Measurements from ENCODE around the gene MRPL9.
A peak's percentile ranks its signal among the peaks of the same experiment; 100 is the strongest.

Gene MRPL9

DNA sequence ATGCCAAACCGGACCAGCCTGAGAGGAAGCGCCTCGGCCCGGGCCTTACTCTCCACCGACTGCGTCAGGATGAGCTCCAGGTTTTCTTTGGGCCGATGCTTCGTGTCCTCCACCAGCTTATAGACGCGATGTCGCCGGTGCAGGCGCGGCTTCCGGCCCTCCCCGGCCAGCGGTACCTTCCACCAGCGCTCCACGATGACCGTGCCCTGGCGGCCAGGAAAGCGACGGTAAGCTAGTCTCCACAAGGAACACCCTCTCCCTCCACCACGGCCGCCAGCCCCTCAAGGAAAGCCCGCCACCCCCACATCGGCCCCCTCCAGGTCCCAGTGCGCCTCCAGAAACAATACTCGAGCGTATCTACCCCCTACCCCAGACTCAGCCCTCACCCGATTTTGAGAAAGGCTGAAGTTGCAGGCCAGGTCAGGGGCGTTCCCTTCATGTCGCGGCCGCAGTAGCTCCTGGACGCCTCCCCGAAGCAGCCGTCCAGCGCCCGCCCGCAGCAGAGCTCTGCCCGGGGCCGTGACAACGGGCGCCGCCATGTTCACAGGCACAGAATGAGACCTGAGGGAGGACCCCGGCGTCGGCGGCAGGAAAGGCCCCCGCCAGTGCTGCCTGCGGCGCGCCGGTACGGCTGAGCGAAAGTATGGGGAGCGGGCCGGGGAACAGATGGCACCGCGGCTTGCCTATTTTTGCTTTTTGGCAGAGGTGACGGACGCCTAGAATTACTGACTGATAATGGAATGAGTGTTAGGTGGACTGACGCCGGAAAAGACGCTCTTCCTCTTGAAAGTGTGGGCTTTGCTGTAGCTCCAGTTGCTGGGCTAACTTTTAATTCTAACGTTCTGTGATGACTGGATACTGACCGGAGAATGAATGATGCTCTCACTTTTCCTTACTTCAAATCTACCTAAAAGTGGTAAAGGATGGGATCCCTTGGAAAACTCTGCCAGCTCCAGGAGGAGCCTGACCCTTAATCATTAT is at the start of gene MRPL9:
MRPL9 (minus strand) TSS at position 556 of the 981 bp plus-strand sequence; CDS start at position 539, 17 bp downstream.
- peak; percentile 74 for DNase-seq (ENCODE audit: low read depth)

DNA sequence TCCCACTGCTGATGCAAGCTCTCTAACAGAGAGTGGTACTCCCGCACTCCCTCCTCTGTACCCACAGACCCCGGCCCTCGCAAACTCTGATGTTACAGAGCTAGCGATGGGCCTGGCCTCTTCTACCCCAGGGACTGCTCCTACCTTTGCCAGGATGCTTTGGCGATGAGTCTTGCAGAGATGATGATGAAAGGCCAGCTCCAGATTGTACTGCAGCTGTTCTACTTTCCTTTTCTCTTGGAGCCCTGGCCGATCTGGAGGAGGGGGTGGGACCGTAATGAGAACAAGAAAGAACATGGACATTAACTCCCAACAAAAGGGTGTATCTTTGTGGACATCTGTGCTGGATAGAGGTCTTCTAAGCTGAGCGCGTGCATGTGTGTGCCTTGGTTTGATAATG is 47.9 kb upstream of the MRPL9 start:
- no peak for DNase-seq (ENCODE audit: low read depth)

DNA sequence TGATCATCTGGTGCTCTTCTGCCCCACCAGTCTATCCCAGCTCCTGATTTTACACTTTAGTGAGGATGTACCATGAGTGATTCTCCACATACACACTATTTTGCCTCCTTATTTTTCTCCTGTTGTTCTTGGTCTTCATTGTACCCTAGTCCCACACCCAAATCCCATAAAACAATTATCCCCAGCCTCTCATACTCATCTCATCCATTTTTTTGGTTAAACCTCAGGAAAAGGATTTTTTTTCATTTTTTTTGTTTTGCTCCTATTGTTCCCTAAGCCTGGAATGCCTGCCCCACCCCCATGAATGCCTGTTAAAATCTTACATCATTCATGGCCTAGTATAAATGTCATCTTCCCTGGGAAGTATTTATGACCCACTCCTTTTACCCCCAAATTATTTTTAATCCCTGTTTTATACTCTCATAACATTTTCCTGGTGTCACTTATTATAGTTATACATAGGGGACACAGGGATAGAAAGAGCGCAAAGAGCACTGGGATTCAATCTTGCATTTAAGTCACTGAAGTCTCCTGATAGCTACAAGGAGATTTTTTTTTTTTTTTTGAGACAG is 46.8 kb upstream of the MRPL9 start:
- DNase-seq (ENCODE audit: low read depth) = no peak

DNA sequence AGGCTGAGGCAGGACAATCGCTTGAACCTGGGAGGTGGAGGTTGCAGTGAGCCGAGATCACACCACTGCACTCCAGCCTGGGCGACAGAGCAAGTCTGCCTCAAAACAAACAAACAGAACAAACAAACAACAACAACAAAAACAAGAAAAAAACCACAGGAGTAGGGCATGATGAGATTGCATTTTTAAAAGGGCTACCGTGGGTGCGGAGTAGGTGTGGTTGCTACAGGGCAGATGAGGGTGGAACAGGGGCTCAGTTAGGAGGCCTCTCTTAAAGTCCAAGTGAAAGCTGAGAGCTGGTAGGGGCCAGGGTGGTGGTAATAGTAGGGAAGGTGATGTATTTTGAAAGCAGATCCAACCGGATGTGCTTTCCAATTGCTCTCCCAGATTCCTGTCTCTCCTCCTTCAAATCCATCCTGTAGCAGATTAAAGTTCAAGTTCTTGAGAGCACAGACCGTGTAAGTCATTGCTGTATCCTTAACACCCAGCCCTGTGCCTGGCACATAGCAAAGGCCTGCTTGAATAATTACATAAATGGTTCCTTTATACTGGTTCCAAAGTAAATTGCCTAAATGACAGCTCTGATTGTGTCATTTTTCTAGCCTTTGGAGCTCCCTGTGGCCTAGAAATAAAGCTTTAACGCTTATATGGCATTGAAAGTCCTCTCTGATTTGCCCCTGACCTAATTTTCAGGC is 46.1 kb upstream of the MRPL9 start:
- no peak for DNase-seq (ENCODE audit: low read depth)

DNA sequence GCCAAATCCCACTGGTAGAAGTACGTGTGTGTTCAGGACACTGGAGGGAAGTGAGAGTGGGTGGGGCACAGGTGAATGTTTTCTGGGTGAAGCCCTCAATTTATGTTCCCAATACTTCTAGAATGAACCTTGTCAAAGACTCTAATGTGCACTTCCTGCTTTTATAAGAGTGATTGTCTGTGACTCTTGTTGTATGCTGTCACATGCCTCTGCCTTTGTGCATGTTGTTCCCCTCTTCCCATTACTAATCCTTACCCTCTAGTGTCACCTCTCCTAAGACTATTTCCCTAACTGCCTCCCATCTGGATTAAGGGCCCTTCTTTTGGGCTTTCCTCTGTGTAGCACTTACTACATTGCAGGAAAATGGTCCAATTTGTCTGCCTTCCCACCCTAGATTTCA is 44.5 kb upstream of the MRPL9 start:
- DNase-seq (ENCODE audit: low read depth) = no peak

DNA sequence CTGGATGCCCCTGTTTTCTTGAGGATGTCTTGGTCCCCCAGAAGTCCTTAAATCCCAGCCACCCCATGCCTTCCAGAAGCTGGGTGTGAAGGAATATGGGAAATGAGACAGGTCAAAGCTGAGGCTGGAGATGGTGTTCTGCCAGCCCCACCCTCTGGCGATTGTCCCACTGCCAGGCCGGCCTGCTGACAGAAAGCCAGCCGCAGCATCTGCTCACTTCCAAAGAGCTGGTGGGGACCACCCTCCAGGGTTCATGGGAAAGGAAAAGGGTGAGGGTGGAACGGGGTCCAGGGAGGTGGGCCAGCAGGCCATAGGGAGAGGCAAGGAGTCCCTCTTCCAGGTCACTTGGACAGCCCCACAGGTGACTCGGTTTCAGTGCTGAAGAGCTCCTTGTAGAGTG is 43.8 kb upstream of the MRPL9 start:
- DNase-seq (ENCODE audit: low read depth) = no peak

DNA sequence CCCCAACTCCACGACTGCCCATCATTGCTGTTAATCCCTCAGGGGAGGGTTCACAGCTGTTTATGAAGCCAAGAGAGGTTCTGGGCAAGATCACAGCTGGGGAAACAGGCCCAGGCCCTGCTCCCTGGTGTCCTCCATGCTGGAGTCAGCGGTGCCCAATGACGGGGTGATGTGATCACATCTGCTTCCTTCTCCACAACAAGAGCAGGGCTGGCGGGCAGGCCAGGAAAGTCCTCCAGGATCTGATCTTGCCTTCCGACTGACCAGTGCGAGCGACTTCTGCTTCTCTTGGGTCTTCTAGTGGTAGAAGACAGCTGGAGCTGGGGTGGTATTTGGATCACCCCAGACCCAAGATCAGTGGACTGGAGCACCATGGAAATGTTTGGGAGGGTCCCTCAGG is 42.9 kb upstream of the MRPL9 start:
- no peak for DNase-seq (ENCODE audit: low read depth)

DNA sequence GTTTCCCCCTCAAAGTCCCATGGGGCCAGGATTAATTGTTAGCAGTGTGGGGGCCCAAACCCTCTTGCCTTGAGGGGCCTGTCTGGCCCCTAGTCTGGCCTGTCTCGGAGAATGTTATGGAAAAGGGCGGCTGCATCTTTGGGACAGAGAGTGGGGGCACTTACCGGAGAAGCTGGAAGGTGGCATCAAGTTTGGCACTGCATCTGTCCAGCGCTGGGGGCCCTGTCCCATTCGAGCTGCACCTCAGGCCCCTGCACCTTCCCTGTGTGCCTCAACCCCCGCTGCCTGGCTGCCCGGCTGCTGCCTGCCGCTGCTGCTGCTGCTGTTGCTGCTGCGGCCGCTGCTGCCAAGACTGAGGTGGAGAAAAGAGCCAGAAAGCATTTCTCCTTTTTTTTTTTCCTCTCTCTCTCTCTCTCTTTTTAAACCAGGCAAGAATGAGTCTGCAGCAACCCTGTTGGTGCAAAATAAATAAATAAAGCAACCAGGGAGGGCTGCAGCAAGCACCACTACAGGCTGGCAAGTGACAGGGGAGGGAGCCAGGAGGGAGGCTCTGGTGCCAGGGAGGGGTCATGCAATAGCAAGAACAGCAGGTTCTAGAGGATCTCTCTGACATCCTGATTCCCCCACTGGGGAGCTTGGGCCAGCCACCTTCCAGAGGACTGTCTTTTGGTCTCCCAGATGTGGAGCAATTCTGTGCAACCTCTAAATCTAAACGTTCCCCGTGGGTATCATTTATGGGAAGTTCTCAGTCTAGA is 41.9 kb upstream of the MRPL9 start, which contains the start of gene LINGO4:
LINGO4 (minus strand) TSS at position 354 of the 755 bp plus-strand sequence. CDS start 2,715 bp downstream, outside the sequence.
- no peak for DNase-seq (ENCODE audit: low read depth)

DNA sequence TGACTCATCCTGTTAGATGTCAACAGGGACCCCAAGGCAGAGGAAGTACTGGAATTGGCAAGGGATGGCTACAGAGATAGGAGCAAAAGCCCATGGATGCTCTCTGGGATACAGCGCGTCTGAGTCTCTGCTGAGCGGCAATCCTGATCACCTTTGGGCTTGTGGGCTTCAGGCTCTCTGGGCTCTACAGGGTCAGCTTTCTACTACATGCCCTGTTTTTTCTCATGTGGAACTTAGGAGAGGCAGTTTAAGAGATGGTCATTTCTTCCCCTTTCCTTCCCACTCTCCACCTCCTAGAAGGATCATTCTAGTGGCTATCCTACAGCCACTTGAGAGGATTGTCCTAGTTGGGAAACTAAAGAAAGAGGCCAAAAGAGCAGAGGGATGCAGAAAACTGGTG is 40.6 kb upstream of the MRPL9 start:
- no peak for DNase-seq (ENCODE audit: low read depth)

DNA sequence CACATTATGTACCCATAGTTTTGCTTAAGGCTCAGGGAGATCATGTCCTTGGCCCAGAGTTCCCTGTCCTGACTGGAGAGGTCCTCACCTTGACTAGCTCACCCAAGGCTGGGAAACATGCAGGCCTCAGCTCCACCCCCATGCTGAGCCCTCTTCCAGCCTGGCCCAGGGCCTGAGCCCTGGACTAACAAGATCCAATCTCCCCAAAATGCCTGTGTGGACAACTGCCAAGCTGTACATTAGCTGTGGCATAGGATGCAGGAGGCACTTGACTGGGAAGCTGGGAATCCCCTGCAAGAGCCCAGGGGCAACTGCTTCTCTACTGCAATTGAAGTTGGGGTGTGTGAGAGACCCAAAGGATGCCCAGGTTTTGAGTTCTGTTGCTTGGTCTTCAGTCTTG is 39.9 kb upstream of the MRPL9 start:
- DNase-seq (ENCODE audit: low read depth) = no peak

DNA sequence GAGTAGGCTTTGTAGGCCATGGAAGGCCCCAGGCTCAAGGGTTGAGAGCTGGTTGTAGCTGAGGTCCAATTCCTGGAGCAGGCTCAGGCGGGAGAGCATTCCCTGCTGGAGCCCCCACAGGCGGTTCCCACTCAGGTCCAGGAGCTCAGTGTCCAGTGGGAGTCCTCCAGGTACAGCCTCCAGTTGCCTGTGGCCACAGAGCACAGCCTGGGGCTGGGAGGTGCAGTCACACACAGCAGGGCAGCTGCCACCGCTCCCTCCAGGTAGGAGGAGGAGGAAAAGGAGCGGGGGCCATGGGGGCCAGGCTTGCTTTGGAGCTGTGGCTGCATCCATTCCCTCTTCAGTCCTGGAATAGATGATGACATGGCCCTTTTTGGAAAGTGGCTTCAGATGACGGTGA is 39.1 kb upstream of the MRPL9 start:
- no peak for DNase-seq (ENCODE audit: low read depth)

DNA sequence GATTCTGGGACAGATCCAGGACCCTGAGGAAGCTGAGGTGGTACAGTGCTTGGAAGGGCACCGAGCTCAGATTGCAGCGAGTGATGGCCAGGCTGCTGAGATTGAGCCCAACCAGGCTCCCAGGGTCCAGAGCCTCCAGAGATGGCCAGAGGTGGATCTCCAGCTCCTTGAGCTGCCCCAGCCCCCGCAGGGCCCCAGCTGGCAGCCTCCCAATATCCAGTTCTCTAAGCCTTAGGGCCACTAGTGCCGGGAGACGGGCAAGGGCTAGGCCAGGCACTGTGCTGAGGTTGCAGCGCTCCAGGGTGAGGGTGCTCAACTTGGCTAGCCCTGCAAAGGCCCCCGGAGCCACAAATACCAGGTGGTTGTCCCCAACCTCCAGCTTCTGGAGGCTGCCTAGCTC is 38.5 kb upstream of the MRPL9 start:
- DNase-seq (ENCODE audit: low read depth) = no peak

DNA sequence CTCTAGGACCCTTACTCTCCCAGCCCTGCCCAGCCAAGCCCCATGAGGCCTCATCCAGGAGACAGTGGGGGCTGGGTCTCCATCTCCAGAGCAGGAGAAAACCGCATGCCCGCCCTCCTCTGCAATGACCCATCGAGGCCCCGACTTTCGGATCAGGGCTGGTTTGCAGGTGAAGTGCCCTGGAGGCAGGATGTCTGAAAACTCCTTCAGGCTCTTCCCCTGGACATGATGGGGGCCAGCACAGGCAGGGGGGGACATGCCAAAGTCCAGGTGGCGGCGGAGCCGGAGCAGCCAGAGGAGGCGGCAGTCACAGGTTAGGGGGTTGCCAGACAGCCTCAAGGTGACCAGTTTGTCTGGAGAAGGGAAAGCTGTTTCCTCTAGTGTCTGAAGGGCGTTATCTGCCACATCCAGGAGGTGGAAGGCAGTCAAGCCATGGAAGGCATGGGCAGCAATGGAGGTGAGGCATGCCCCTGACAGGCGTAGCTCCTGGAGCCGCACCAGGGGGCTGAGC is 38.1 kb upstream of the MRPL9 start:
- DNase-seq (ENCODE audit: low read depth) = no peak

DNA sequence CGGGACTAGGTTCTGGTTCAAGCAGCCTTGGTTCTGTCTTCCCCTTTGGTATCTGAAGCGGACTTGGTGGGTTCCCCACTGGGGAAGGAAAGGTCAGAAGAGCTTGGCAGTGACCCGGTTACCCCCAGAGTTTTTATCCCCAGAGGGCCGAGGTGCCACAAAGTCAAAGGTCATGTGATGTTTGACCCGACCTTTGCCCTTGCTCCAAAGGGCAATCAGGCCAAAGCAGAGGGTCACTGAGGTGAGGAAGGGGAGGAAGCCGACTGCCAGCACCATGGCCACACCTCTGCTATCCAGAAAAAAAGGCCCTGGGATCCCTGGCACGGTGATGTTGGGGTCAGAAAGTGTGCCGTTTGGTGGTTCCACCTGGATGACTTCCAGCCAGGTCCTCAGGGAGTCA is 37.5 kb upstream of the MRPL9 start:
- DNase-seq (ENCODE audit: low read depth) = no peak

DNA sequence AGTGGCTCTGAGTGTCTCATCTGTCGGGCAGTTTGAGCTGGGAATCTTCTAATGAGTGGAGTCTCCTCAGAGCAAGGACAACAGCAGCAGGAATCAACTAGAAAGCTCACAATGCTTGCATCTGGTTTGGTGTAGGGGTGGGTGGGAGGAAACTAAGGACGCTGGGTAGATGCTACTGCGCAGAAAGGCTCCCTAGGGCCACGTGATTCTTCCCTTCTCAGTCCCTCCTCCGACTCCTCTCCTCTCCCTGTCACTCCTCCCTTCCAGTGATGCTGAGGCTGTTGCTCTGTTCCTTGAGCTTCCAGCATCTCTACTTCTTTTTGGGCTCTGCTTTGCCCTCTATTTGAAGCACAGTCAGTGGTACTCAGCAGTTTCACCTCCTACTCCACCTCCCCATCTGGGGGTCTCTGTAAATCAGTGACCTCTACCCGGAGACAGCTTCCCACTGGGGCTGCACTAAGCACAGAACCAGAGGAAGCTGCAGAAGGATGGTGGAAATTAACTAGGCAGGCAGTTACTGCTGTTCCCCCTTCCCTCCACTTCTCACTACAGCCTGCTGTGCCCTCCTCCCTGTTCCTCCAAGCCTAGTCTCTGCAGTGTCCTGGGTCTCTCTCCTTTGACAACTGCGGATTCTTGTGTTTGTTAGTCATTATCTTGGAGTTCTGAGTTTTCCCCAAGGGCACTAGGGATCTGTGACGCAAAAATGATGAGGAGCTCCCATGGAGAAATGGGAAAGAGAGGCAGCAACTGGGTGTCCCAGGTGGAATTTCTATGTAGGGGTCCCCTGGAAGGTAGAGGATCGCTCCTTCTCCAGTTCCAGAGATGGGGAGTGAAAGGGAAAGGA is 36.1 kb upstream of the MRPL9 start:
- no peak for DNase-seq (ENCODE audit: low read depth)

DNA sequence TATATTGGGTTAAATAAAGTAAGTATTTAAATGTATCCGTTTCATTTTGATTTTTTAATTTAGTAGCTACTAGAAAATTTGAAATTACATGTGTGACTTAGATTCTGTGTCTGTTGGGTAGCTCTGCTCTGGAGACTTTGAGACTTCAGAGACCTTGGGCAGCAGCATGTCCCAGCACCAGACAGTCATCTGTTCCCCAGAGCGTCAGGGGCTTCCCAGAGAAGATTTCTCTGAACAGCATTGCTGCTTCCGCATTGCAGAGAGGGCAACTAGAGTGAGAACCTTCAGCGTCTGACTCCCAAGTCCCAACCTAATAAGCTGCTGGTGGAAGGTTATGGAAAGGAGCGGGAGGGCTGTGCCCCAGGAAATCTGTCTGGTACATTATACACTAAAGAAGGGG is 35.3 kb upstream of the MRPL9 start:
- no peak for DNase-seq (ENCODE audit: low read depth)

DNA sequence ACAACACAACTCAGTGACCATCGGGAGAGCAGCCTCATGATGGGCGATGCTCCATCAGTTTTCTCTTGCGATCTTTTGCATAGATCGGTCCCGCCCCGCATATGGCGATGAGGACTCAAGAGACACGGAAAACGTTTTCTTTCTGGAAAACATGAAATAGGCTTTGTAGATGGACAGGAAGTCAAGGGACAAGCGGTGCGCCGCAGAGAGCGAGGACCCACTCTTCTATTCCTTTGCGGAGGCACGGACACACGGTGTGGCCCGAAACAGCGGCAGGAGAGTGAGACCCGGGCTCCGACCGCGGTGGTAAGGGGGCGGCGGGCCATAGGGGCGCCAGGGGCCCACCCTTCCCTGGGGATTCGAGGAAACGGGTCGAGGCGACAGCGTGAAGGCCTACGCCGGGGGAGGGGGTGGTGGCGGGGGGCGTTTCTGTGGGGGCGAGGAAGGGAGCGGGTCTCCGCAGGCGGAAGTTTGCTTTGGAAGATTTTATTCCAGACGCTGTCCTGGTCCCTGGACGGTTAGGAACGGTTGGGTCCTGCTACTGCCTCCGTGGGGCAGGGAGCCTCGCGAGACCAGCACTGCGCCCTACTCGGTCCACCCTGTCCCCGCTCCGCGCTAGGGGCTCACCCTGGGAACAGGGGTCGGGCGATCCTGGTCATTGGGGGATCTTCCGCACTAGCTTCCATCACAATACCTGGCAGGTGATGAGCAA is 27.8 kb upstream of the MRPL9 start:
- no peak for DNase-seq (ENCODE audit: low read depth)

DNA sequence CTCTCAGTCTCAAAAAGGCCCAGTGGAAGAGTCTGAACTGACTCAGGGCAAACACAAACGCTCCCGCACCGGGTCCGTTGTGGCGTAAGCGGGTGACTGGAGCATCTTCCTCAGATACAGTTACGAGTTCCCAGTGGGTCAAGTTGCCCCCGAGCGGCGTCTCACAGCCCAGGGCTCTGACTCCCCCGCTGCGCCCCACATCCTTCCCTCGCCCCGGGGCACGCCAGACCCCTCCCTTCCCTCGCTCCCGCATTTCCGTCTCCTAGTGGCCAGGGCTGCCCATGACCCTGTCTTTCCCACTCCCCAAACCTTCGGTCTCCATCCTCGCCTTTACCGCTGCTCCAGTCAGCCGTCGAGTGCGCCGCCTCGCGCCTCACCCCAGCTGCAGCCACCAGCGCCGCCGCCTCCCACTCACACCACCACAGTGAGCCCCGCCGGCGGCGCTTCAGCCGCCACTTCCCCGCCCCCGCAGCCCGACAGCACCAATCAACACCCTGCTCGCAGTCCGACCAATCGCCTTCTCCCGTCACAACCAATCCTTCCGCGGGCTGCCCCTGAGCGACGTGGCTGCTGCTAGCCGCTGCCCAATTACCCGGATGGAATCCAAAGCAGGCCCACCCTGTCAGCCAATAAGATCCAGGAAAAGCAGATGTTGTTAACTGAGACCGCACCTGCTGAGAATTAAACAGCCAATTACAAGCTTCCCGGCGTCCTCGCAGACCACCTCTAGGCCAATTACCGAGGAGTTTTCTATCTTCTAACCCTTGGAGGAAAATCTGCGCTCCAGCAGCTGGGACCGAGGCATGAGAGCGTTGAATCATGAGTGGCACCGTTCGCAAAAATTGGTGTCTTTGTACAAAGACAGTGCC is 27.0 kb upstream of the MRPL9 start, which contains the start of gene TDRKH:
TDRKH (minus strand) TSS at position 430 of the 869 bp plus-strand sequence. CDS start 7,478 bp downstream, outside the sequence.
- peak; percentile 96 for DNase-seq (ENCODE audit: low read depth)

DNA sequence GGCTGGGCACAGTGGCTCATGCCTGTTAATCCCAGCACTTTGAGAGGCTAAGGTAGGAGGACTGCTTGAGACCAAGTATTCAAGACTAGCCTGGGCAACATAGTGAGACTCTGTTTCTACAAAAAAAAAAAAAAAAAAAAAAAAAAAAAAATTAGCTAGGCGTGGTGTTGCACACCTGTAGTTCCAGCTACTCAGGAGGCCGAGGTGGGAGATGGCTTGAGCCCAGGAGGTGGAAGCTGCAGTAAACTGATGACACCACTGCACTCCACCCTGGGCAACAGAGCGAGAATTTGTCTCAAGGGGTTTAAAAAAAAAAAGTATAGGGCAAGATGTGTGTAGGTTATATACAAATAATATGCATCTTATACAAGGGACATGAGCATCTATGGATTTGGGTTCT is 24.4 kb upstream of the MRPL9 start:
- no peak for DNase-seq (ENCODE audit: low read depth)
